NT2/D1 (cell line): Measurements from ENCODE around the gene IQSEC1.

ENCODE experiments used
- SUZ12 ChIP-seq: IDR thresholded peaks from 2 replicates; pipeline ENCODE4 v1.6.1; 2011; ENCODE audit not compliant: insufficient read length, insufficient read depth; ENCODE audit errors: extremely low read depth
- YY1 ChIP-seq: IDR thresholded peaks from 2 replicates; pipeline ENCODE4 v1.6.1; 2011; ENCODE audit not compliant: insufficient read length, insufficient read depth
- ZNF274 ChIP-seq: IDR thresholded peaks from 2 replicates; pipeline ENCODE4 v1.6.1; 2011; ENCODE audit warnings: mild to moderate bottlenecking, low read depth, low read length

- TF ChIP-seq ZNF274 (no peak), YY1 (no peak), SUZ12 (no peak)
These were observed 14.7 kb downstream of the IQSEC1 start for GRCh38 chr3:13058346-13059120.
